Fibroblast of lung (primary cell): ENCODE results near the gene HIVEP3. TPM values are rescaled to one million over a fixed set of nuclear protein-coding genes. Genes with fewer than 3 reads are reported as not detected.
A peak's percentile ranks its signal among the peaks of the same experiment; 100 is the strongest.

Experiments
- DNase-seq, 2 donors: peaks; one replicate each; pipeline versions ENCODE4 v3.0.0 to v3.0.0-alpha.2; 2010; ENCODE audit warnings: low read depth in 2 of 2
- H2AFZ ChIP-seq: 2 replicates; pipeline ENCODE4 v1.5.1; 2012; ENCODE audit warnings: low read length, control low read depth, inconsistent platforms
- H3K27ac ChIP-seq: 2 replicates; pipeline ENCODE4 v1.5.1; 2011; ENCODE audit warnings: low read length, control low read depth; ENCODE audit not compliant: insufficient read depth
- H3K27me3 ChIP-seq: 2 replicates; pipeline ENCODE4 v1.5.1; 2011; ENCODE audit warnings: mild to moderate bottlenecking, low read length; ENCODE audit not compliant: control insufficient read depth, insufficient read depth
- H3K36me3 ChIP-seq: 2 replicates; pipeline ENCODE4 v1.5.1; 2011; ENCODE audit warnings: low read length; ENCODE audit not compliant: control insufficient read depth, insufficient read depth
- H3K4me1 ChIP-seq: 2 replicates; pipeline ENCODE4 v1.5.1; 2011; ENCODE audit warnings: low read length; ENCODE audit not compliant: control insufficient read depth, insufficient read depth; ENCODE audit errors: extremely low read depth
- H3K4me2 ChIP-seq: 2 replicates; pipeline ENCODE4 v1.5.1; 2011; ENCODE audit warnings: low read length, control low read depth; ENCODE audit not compliant: insufficient read depth; ENCODE audit errors: extremely low read depth
- H3K4me3 ChIP-seq, 4 experiments: fragments of 200-600 bp in 1 of 4; sonication (generic) in 1 of 4; replicated peaks in 1 of 4; 2 replicates each; pipeline ENCODE4 v1.5.1; 2011 to 2016; ENCODE audit warnings: low read length in 4 of 4, low read depth in 3 of 4, mild to moderate bottlenecking in 3 of 4, control low read depth in 2 of 4, inconsistent platforms in 1 of 4, mixed read lengths in 1 of 4; ENCODE audit not compliant: insufficient read depth in 1 of 4; ENCODE audit errors: control extremely low read depth in 1 of 4
- H3K79me2 ChIP-seq: 2 replicates; pipeline ENCODE4 v1.5.1; 2012; ENCODE audit warnings: mild to moderate bottlenecking, low read length, inconsistent platforms; ENCODE audit not compliant: control insufficient read depth, insufficient read depth
- H3K9ac ChIP-seq: 2 replicates; pipeline ENCODE4 v1.5.1; 2011; ENCODE audit warnings: mild to moderate bottlenecking, low read length, control low read depth; ENCODE audit not compliant: insufficient read depth
- H3K9me3 ChIP-seq: 2 replicates; pipeline ENCODE4 v1.5.1; 2012; ENCODE audit warnings: low read depth, low read length; ENCODE audit not compliant: control insufficient read depth, insufficient read depth
- H4K20me1 ChIP-seq: 2 replicates; pipeline ENCODE4 v1.5.1; 2011; ENCODE audit warnings: low read length; ENCODE audit not compliant: control insufficient read depth, insufficient read depth; ENCODE audit errors: extremely low read depth
- EZH2 ChIP-seq: IDR thresholded peaks from 2 replicates; pipeline ENCODE4 v1.5.1; 2012; ENCODE audit warnings: low read length, control low read depth, mild to moderate bottlenecking; ENCODE audit errors: missing control alignments
- polyA plus RNA-seq, 2 donors: library from polyadenylated mRNA; depleted of rRNA in 1 of 2; stranded (reverse) in 1 of 2; unstranded in 1 of 2; fragments of >200 nt; gene quantifications; 2 replicates each; pipeline ENCODE4 v1.2.1, GENCODE V29; 2011 to 2012; ENCODE audit warnings: missing spikeins in 1 of 2
- total RNA-seq: library from RNA; depleted of rRNA; stranded (reverse); fragments of >200 nt; gene quantifications from 2 replicates; pipeline ENCODE4 v1.2.1, GENCODE V29; 2014
- TF ChIP-seq, protein P1 (sequence below), 2 donors: IDR thresholded peaks in 1 of 2; conservative IDR thresholded peaks in 1 of 2; 1 replicate in 1 of 2; 2 replicates in 1 of 2; pipeline ENCODE4 v1.5.1; 2011 to 2012; ENCODE audit warnings: low read length in 2 of 2, control low read depth in 1 of 2, inconsistent platforms in 1 of 2, low read depth in 1 of 2, mild to moderate bottlenecking in 1 of 2

Gene HIVEP3
- total and polyA plus RNA-seq, 2 donors (not counting 1 experiment from before 2014, with no cell fraction given): 0.83 to 3.2 TPM

DNA sequence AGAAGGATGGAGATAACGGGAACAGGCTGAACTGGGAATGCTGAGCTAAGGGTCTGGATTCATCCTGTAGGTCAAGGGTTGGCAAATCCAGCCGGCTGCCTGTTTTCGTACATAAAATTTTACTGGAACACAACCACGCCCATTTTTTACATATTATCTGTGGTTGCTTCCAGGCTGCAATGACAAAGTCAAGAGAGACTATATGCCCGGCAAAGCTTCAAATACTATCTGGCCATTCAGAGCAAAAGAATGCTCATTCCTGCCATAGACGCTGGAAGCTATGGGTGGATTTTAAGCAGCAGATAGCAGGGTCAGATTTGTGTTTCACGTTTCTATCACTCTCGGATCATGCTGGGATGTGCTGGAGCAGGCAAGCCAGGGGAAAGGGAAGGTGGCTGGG, 296.3 kb downstream of the HIVEP3 start:
- no peaks in the 10 kb centered on the region for H4K20me1 ChIP-seq
- no peak for TF ChIP-seq EZH2
- TF ChIP-seq, protein P1, sequence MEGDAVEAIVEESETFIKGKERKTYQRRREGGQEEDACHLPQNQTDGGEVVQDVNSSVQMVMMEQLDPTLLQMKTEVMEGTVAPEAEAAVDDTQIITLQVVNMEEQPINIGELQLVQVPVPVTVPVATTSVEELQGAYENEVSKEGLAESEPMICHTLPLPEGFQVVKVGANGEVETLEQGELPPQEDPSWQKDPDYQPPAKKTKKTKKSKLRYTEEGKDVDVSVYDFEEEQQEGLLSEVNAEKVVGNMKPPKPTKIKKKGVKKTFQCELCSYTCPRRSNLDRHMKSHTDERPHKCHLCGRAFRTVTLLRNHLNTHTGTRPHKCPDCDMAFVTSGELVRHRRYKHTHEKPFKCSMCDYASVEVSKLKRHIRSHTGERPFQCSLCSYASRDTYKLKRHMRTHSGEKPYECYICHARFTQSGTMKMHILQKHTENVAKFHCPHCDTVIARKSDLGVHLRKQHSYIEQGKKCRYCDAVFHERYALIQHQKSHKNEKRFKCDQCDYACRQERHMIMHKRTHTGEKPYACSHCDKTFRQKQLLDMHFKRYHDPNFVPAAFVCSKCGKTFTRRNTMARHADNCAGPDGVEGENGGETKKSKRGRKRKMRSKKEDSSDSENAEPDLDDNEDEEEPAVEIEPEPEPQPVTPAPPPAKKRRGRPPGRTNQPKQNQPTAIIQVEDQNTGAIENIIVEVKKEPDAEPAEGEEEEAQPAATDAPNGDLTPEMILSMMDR (conservative IDR thresholded peaks at IDR 0.05 in 1 of 2, IDR thresholded peaks at IDR 0.05 in 1 of 2; ENCODE audit: low read depth in 1 of 2, low read length in 2 of 2): no peak
- H3K27ac ChIP-seq: no peak overlapping the region
- H3K36me3 ChIP-seq: no peaks in the 10 kb centered on the region
- H3K4me2 ChIP-seq: no peak overlapping the region
- H3K4me3 ChIP-seq: no peak overlapping the region
- H3K27me3 ChIP-seq: no peaks in the 10 kb centered on the region
- H3K9me3 ChIP-seq: no peaks in the 10 kb centered on the region
- no peak overlapping the region for H2AFZ ChIP-seq
- H3K9ac ChIP-seq: no peak overlapping the region
- no peaks in the 10 kb centered on the region for H3K79me2 ChIP-seq
- DNase-seq: peak; percentile 52 to 79
- H3K4me1 ChIP-seq: peaks cover 26% of the 10 kb centered on the region

DNA sequence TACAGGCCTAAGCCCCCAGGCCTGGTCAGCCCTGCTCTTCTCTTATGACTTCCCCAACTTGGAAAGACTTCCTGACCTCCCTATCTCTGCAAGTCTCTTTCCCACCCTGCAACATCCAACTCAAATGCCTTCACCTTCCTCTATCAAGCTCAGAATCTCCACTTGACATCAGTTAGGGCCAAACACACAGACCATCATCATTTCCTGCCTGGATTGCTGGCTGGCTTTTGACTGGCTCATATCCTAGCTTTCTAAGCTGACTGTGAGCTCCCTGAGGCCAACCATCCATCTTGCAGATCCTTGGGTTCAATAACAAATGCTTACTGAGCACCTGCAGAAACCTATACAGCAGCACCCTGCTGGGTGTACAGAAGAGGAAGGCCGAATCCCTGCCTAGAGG, 296.9 kb downstream of the HIVEP3 start:
- Histone ChIP-seq H3K79me2 (no peaks in the 10 kb centered on the region), H3K9ac (no peak overlapping the region), H3K9me3 (no peaks in the 10 kb centered on the region), H3K4me2 (no peak overlapping the region), H3K27me3 (no peaks in the 10 kb centered on the region), H3K4me3 (no peak overlapping the region), H3K27ac (no peak overlapping the region), H2AFZ (no peak overlapping the region), H3K4me1 (peaks cover 22% of the 10 kb centered on the region), H4K20me1 (no peaks in the 10 kb centered on the region), H3K36me3 (no peaks in the 10 kb centered on the region)
- TF ChIP-seq, protein P1 (conservative IDR thresholded peaks at IDR 0.05 in 1 of 2, IDR thresholded peaks at IDR 0.05 in 1 of 2; ENCODE audit: low read depth in 1 of 2, low read length in 2 of 2): no peak
- TF ChIP-seq EZH2: no peak
- DNase-seq: no peak

DNA sequence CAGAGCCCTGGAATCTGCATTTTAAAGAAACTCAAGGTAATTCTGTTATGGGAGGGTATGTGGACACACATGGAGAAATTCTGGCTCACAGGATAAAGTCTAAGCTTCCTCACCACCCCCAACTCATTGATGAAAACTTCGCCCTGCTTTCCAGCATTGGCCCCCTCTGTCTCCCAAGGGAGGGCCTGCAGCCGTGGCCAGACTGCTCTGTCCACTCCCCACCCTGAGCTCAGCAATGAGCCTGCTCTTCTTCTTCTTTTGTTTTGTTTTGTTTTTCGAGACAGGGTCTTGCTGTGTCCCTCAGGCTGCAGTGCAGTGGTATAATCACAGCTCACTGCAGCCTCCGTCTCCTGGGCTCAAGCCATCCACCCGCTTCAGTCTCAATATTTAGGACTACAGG, 297.5 kb downstream of the HIVEP3 start:
- Histone ChIP-seq H3K79me2 (no peaks in the 10 kb centered on the region), H2AFZ (no peak overlapping the region)

More for the DNA sequence above, 297.5 kb downstream of the HIVEP3 start:
- Histone ChIP-seq H4K20me1 (no peaks in the 10 kb centered on the region), H3K27ac (no peak overlapping the region), H3K4me1 (peaks cover 21% of the 10 kb centered on the region), H3K36me3 (no peaks in the 10 kb centered on the region), H3K4me2 (no peak overlapping the region), H3K9me3 (no peaks in the 10 kb centered on the region), H3K4me3 (no peak overlapping the region), H3K9ac (no peak overlapping the region), H3K27me3 (no peaks in the 10 kb centered on the region)
- DNase-seq: no peak
- TF ChIP-seq, protein P1 (conservative IDR thresholded peaks at IDR 0.05 in 1 of 2, IDR thresholded peaks at IDR 0.05 in 1 of 2; ENCODE audit: low read depth in 1 of 2, low read length in 2 of 2): no peak
- no peak for TF ChIP-seq EZH2
